Gastroesophageal sphincter (tissue), 3 donors: Measurements from ENCODE around the gene POMT2.

ENCODE experiments used
- EP300 ChIP-seq: sonication (generic); formaldehyde crosslinking; IDR thresholded peaks from one replicate; pipeline ENCODE4 v1.6.1; 2017; ENCODE audit warnings: antibody characterized with exemption, mild to moderate bottlenecking
- POLR2A ChIP-seq, 2 donors: fragments of 450-650 bp; IDR thresholded peaks; one replicate each; pipeline ENCODE4 v1.6.1; 2017; ENCODE audit warnings: antibody characterized with exemption in 2 of 2, mild to moderate bottlenecking in 2 of 2, moderate library complexity in 1 of 2
- POLR2AphosphoS5 ChIP-seq: sonication (generic); formaldehyde crosslinking; IDR thresholded peaks from one replicate; pipeline ENCODE4 v1.6.1; 2017; ENCODE audit warnings: antibody characterized with exemption
- TF ChIP-seq, protein P1 (sequence below), 4 experiments: fragments of 200-600 bp in 2 of 4; fragments of 450-650 bp in 2 of 4; sonication (generic) in 1 of 4; IDR thresholded peaks; one replicate each; pipeline ENCODE4 v1.5.1; 2017 to 2019; ENCODE audit warnings: antibody characterized with exemption in 4 of 4, mild to moderate bottlenecking in 2 of 4, moderate library complexity in 2 of 4

DNA sequence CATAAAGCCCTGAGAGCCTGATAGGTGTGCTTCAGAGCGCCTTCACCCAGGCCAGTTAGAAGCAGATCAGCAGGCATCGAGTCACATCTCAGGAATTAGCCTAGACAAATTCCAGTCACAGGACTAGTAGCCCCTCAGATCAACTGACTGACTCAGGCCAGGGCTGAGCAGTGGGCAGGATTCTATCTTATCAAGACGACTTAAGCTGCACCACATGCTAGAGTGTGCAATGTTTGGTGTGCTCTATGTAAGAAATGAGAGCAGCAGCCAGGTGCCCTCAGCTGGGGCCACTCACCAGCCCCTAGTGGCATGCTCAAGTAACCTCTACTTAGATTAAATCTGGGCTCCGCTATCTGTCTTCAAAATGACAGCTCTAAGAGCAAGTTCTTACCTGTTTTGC lies 30.0 kb downstream of the POMT2 start:
- TF ChIP-seq, protein P1, sequence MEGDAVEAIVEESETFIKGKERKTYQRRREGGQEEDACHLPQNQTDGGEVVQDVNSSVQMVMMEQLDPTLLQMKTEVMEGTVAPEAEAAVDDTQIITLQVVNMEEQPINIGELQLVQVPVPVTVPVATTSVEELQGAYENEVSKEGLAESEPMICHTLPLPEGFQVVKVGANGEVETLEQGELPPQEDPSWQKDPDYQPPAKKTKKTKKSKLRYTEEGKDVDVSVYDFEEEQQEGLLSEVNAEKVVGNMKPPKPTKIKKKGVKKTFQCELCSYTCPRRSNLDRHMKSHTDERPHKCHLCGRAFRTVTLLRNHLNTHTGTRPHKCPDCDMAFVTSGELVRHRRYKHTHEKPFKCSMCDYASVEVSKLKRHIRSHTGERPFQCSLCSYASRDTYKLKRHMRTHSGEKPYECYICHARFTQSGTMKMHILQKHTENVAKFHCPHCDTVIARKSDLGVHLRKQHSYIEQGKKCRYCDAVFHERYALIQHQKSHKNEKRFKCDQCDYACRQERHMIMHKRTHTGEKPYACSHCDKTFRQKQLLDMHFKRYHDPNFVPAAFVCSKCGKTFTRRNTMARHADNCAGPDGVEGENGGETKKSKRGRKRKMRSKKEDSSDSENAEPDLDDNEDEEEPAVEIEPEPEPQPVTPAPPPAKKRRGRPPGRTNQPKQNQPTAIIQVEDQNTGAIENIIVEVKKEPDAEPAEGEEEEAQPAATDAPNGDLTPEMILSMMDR (IDR thresholded peaks at IDR 0.05), result no peak
- TF ChIP-seq POLR2AphosphoS5 (no peak), POLR2A (IDR thresholded peaks at IDR 0.05) (no peak), EP300 (no peak)
